SW480 (cell line): ENCODE measurements around the gene BRIX1.
A peak's percentile ranks its signal among the peaks of the same experiment; 100 is the strongest.
"Not testable (repeated sequence)": the region's sequence is repeated elsewhere in the genome, so short reads cannot be mapped to it uniquely, and the experiment has no call there.

Experiments
- DNase-seq: peaks from one replicate; pipeline ENCODE4 v3.0.0-alpha.2; 2016; ENCODE audit warnings: low spot score

The BRIX1 gene

GRCh38 chr5:34914671-34915138 is 806 bp upstream of the BRIX1 start:
- DNase-seq = peak; percentile 20

DNA sequence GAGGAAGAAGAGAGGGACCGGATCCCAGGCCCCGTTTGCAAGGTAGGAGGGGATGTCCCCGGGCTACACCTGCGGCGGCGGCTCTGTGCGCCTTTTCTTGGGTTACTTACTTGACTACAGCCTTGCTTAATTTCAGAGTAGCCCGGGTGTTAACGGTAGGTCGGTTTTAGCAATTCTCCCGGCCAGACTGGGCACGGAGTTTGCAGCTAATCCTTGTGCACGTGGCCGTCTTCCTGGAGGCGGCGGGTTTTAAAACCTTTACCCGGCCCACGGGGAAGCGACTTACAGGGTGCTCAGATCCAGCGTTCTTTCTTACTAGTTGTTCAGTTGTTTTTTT is 313 bp downstream of the BRIX1 start:
- DNase-seq = no peak

DNA sequence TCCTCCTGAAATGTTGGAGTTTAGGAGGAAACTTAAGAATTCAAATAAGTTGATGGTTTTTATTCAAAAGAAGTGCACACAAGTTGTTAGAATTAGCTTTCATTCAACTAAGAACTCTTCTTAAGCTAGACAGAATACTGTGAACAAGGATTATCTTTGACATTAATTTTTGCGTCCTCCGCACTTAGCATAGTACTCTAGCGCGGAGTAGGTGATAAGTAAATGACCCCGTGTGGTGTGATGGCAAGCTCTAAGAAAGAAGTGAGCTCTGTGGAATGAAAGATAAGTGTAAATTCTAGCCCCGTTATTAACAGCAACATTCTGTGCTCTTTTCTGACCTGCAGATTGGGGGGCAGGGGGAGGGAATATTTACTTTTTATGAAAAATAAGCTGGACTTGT is 1.0 kb downstream of the BRIX1 start:
- DNase-seq = no peak

DNA sequence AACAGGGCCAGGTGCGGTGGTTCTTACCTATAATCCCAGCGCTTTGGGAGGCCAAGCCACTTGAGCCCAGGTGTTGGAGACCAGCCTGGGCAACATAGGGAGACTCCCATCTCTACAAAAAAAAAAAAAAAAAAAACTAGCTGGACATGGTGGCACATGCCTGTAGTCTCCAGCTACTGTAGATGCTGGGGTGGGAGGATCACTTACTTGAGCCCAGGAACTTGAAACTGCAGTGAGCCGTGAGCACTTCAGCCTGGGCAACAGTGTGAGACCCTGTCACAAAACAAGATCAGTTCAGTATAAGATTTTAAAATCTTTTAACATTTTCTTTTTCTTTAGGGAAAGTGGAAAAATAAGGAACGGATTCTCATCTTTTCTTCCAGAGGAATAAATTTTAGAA is 2.5 kb downstream of the BRIX1 start:
- no peak for DNase-seq

- DNase-seq = no peak
Measured at GRCh38 chr5:34919077-34919476, 3.6 kb downstream of the BRIX1 start.

DNA sequence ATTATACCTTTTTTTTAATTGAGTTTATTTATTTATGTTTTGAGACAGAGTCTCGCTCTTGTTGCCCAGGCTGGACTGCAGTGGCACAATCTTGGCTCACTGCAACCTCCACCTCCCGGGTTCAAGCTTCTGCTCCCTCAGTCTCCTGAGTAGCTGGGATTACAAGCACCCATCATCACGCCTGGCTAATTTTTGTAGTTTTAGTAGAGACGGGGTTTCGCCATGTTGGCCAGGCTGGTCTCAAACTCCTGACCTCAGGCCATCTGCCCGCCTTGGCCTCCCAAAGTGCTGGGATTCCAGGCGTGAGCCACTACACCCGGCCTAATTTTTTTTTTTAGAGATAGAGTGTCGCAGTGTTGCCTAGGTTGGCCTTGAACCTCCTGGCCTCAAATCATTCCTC is 7.7 kb downstream of the BRIX1 start:
- DNase-seq = not testable (repeated sequence)

- peak; percentile 46 for DNase-seq
Measured at GRCh38 chr5:34923694-34924461, 8.4 kb downstream of the BRIX1 start.

- DNase-seq = no peak
Measured at GRCh38 chr5:34924462-34924765, 8.9 kb downstream of the BRIX1 start.

GRCh38 chr5:34926318-34926888 is 10.9 kb downstream of the BRIX1 start:
- DNase-seq = no peak

DNA sequence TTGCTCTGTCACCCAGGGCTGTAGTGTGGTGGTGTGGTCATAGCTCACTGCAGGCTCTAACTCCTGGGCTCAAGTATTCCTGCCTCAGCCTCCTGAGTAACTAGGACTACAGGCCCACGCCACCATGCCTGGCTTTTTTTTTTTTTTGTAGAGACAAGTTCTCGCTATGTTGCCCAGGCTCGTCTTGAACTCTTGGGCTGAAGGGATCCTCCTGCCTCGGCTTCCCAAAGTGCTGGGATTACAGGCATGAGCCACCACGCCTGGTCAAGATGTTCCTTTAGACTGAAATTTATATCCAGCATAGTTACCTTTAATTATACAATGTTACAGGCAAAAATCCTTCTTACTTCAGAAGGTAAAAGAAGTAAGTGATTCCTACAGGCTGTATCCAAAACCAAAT is 12.3 kb downstream of the BRIX1 start:
- no peak for DNase-seq

- DNase-seq = no peak
Measured at GRCh38 chr5:34928267-34928666, 12.8 kb downstream of the BRIX1 start.

DNA sequence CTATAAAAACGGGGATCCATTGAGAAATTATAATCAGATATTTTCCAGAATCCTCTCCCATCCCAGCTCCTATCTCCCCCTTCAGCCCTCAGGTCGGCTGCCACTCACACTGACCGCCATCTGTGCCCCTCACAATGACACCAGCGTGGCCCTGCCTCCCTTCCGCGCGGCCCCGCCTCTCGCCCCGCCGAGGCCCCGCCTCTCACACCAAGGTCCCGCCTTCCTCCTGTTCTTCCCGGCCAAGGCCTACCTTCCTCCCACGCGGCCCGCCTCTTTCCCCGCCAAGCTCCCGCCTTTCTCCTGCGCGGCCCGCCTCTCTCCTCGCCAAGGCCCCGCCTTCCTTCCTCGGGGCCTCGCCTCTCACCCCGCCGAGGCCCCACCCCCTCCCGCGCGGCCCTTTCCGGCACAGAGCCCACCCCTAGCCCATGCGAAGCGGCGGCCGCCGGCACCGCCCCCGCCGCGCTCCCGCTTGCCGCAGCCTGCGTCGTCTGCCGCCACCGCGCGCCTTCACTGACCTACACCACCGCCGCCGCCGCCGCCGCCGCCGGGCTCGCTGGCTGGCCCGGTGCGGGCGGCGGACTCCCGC is 13.7 kb downstream of the BRIX1 start, which contains the start of gene DNAJC21:
Gene DNAJC21, plus strand, starts transcription at position 426 of the 586 bp plus-strand sequence. CDS start 261 bp downstream, outside the sequence.
- DNase-seq = peak; percentile 96

- peak; percentile 82 for DNase-seq
Measured at GRCh38 chr5:34929720-34930461, 14.4 kb downstream of the BRIX1 start.

DNA sequence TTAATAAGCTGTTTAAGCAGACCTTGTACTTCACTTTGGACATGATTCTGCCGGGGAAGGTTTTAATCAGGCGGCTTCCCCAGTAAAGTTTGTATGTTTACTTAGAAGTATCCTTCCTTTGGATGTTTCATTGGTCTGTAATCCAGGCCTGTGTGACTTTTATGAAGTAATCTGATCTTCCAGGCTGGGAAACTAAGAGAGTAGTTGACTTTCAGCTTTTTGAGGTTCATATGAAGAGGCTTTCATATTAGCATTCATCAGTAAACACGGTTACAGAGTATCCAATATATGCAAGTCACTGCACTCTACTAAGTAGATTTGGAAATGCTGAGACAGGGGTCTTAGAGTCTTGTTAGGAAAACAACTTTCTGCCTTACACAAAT is 14.9 kb downstream of the BRIX1 start:
- no peak for DNase-seq

GRCh38 chr5:34930870-34931269 is 15.4 kb downstream of the BRIX1 start:
- no peak for DNase-seq

DNA sequence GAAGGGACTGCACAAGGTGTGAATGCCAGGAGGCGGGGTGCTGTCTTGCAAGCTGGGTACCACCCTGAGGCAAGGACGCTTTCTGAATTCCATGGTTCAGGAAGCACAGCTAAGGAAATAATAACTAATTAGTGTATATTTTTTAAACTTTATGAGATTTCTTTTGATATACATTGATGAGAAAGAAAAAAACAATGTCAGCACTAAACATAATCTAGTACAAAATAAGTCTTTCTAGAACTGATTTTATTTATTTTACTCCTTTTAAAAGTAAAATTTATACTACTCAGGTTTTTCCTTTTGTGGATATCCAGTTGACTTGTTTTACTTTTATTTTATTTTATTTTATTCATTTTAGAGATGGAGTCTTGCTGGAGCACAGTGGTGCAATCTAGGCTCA is 17.4 kb downstream of the BRIX1 start:
- DNase-seq = no peak

DNA sequence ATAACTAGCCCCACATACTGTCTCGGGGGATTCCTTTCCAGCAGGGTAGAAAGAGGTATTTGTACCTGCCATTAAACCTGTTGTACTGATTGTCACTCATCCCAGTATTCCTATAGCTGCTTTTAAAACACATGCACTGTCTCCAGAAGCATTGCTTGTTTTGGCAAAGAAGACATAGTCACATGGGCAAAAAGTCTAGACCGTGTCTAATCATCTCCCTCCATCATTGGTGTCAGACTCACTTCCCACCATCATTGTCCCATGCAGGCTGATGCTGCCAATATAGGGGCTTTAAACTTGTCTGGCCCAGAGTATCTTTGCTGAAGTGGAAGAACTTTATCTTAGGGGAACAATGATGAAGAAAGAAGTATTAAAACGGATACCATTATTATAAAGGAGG is 26.4 kb downstream of the BRIX1 start:
- no peak for DNase-seq

DNA sequence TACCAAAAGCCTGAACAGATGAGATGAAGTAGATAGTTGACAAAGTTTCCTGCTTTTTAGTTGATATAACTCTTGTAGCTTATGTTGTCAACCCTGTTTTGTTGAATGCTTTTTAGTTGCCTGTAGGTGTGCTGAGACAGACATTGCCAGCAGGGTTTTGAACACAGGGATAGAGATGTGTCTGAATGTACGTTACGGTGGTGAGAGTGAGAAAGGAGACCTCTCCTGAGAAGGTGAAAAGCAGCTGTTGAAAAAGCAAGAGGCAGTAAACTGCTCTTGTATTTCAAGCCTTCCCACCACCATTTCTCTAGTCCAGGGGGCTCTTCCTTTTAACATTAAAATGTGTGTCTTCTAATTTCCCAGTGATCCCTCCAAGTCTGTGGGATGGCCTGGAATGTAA is 28.5 kb downstream of the BRIX1 start:
- DNase-seq = no peak

DNA sequence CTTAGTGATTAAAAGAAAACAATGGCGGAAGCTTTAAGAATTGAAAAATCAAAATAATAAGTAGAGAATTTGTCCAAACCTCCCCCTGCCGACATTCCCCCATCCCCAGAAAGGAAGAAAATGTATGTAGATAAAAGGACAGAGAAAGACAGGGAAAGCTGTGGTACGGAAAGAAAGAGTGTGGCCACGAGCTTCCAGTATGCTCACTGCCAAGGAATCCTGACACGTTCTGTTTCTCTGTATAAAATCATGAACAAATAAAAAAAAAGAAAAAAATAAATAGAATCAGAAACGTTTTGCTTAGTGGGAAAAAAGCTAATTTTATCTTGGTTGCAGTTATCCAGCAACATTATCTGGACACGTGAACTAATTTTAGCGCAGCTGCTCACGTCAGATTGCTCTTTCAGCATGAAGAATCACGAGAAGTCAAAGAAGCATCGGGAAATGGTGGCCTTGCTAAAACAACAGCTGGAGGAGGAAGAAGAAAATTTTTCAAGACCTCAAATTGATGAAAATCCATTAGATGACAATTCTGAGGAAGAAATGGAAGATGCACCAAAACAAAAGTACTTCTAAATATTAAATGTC is 29.0 kb downstream of the BRIX1 start:
- no peak for DNase-seq

DNA sequence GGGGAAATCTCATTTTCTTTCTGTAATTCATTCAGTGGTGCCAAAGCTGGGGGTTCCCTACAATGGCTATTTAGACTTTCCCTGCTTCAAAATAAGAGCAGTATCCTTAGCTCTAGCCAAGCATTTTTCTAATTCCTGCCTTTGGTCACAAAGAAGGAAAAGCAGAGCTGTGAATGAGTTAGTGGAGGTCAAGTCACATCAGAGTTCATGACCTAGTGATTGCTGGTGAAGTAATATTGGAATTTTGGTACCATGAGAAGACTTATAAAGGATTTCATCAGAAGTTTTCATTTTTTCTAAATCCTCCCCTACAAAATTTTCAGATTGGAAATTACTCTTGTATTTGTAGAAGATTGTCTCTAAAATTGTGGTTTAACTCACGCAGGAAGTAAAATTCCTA is 41.8 kb downstream of the BRIX1 start:
- no peak for DNase-seq

DNA sequence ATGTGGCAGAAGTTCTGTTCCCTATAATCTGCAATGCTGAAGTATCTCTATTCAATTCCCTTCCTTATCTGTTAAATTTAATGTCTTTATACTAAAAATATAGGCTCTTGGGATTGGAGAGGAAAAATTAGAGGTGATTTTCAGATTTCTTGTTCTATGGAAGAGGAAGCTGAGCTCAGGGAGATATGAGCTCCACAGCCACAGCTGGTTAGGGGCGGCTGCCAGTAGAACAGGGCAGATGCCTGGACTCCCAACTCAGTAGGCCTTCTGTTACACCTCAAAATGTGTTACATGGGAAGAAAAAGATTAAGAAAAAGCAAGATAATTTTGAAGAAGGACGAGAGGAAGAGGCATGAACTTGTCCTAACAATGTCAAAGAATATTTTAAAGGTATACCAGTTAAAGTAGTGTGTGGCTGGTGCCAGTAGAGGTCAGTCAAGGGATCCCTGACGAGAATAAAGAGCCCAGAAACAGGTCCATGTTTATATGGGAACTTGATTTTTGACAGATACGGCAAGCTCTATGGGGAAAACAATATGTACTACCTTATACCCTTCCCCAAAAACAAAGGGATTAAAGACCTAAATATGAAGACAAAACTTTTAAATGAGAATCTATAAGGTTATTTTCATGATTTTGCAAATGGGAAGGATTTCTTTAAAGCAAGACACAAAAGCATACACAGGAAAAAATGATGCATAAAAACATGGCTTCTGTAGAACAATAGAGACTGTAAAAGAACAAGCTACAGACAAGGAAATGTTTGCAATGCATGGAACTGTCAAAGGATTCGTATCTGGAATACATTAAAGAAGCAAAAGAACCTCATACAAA is 42.6 kb downstream of the BRIX1 start:
- peak; percentile 27 for DNase-seq

GRCh38 chr5:34959323-34959722 is 43.8 kb downstream of the BRIX1 start:
- no peak for DNase-seq
